ACC112 (cell line): ENCODE data around the gene HYDIN.

Experiments used
- H2AFZ ChIP-seq: fragments of 200-600 bp; sonication (generic); one replicate; pipeline ENCODE4 v1.6.0; 2017; ENCODE audit warnings: antibody characterized with exemption, low read length; ENCODE audit not compliant: unreplicated experiment
- H3K27ac ChIP-seq: fragments of 200-600 bp; sonication (generic); 2 replicates; pipeline ENCODE4 v1.5.1; 2014; ENCODE audit warnings: low read depth, mild to moderate bottlenecking, antibody characterized with exemption, low read length, moderate library complexity
- H3K27me3 ChIP-seq: fragments of 200-600 bp; sonication (generic); 2 replicates; pipeline ENCODE4 v1.6.1; 2014; ENCODE audit warnings: mild to moderate bottlenecking, antibody characterized with exemption, low read length, moderate library complexity, mixed read lengths; ENCODE audit not compliant: insufficient read depth
- H3K36me3 ChIP-seq: fragments of 200-600 bp; sonication (generic); 2 replicates; pipeline ENCODE4 v1.6.1; 2016; ENCODE audit warnings: mild to moderate bottlenecking, antibody characterized with exemption, low read length, moderate library complexity, mixed read lengths; ENCODE audit not compliant: insufficient read depth
- H3K4me1 ChIP-seq: fragments of 200-600 bp; sonication (generic); one replicate; pipeline ENCODE4 v1.6.1; 2016; ENCODE audit warnings: low read length, mixed read lengths; ENCODE audit not compliant: insufficient read depth, unreplicated experiment, control insufficient read depth
- H3K4me3 ChIP-seq: fragments of 200-600 bp; sonication (generic); 2 replicates; pipeline ENCODE4 v1.5.1; 2014; ENCODE audit warnings: mild to moderate bottlenecking, low read depth, low read length
- H3K79me2 ChIP-seq: fragments of 200-600 bp; sonication (generic); one replicate; pipeline ENCODE4 v1.6.0; 2016; ENCODE audit warnings: low read length; ENCODE audit not compliant: control insufficient read depth, unreplicated experiment, insufficient read depth

Gene HYDIN

DNA sequence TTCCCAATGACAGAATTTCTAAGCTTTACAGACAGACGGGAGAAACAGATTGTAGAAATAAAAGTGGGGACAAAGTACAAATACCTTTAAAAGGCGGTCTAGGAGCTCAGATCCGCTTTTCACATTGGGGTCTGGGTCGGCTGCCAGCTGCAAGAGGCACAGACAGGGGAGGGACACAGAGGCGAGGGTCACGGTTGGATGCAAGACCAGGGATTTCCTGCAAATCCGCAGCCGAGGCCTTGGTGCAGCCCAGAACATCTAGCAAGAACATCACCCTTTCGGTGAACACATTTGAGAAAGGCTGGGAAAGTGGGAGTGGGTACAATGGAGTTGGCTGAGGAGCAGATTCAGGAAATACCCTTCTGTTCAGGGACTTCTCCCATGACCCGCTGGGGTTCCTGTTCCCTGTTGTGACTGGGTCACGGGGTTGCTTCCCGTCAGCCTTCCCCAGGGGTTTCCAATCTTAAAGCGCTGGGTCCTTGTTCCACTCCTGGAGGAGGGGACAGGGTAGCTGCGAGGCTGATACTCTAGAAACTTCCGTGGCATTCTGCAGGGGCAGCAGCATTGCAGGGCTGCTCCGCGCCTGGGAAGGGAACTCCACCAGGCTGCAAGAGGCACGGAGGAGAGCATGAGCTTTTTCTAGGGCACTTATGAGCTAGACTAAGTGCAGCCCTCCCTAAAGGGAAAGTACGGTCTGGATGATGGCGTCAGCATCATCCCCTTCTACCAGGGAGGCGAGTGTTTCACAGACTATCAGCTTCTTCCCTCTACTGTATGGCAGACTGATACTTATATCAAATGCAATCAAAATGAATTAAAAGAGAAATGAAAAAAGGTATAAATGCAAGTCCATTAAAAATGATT, 445.6 kb downstream of the HYDIN start:
- no peak overlapping the region for H3K27ac ChIP-seq
- H3K27me3 ChIP-seq: no peaks in the 10 kb centered on the region
- no peak overlapping the region for H3K4me3 ChIP-seq
- peaks cover 41% of the 10 kb centered on the region for H3K36me3 ChIP-seq
- no peak overlapping the region for H2AFZ ChIP-seq
- peaks cover 9% of the 10 kb centered on the region for H3K79me2 ChIP-seq
- H3K4me1 ChIP-seq: peaks cover 3% of the 10 kb centered on the region

DNA sequence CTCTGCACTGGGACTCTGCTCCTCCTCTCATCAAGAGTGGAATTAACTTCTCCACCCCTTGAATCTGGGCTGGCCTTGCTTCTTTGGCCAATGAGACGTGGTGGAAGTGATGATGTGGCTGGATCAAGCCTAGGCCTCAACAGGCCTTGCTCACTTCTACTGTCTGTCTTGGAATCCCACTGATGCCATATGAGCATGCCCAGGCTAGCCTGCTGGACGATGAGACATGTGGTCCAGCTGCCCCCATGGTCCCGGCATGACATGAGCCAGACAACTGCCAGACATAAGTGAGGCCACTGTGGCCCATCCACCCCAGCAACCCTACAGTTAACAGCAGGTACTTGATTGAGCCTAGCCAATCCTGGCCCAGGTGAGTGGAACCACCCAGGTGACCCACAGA, 448.3 kb downstream of the HYDIN start:
- H3K36me3 ChIP-seq: peaks cover 45% of the 10 kb centered on the region
- H3K27me3 ChIP-seq: no peaks in the 10 kb centered on the region

DNA sequence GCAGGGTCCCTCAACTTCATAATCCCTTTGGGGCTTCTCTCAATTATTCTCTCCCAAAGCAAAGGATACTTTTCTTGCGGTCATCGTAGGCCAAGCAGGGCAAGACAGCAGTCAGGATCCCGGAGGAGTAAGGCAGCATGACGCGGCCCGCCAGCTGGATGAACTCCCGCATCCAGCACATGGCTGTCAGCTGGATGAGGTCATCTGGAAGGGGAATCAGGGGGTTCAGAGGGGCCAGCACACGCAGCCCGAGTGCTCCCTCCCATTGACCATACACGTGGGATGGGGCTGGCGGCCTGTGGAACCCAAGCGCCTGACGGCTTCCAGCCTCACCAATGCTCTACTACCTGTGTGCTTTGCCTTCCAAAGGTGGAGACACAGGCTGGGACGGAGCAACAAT, 448.7 kb downstream of the HYDIN start:
- Histone ChIP-seq H3K79me2 (no peaks in the 10 kb centered on the region), H3K27ac (no peak overlapping the region), H2AFZ (no peak overlapping the region), H3K36me3 (peaks cover 45% of the 10 kb centered on the region), H3K4me3 (no peak overlapping the region), H3K27me3 (no peaks in the 10 kb centered on the region), H3K4me1 (peaks cover 8% of the 10 kb centered on the region)

More for the DNA sequence above, 448.3 kb downstream of the HYDIN start:
- H2AFZ ChIP-seq: no peak overlapping the region
- peaks cover 6% of the 10 kb centered on the region for H3K4me1 ChIP-seq
- no peaks in the 10 kb centered on the region for H3K79me2 ChIP-seq
- H3K4me3 ChIP-seq: no peak overlapping the region
- H3K27ac ChIP-seq: no peak overlapping the region

DNA sequence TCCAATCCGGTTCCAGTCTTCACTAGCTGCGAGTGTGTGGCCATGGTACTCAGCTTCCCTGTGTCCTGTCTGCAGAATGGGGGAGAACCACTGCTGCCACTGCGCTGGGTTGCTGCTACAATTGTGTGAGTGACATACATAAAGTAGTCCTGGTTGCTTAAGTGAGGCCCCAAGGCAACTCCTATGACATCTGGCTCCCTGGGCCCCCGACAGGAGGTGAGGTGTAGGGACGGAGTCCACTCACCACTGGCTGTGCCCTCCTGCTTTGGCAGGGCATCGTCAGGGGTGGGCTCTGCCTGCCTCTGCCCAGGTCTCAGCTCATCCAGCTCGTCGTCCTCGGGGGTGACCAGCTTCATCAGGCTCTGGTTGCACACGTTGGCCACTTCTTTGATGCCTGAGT, 450.0 kb downstream of the HYDIN start:
- peaks cover 40% of the 10 kb centered on the region for H3K36me3 ChIP-seq
- H3K27ac ChIP-seq: no peak overlapping the region
- H3K27me3 ChIP-seq: no peaks in the 10 kb centered on the region
- H3K4me1 ChIP-seq: peaks cover 8% of the 10 kb centered on the region
- H2AFZ ChIP-seq: no peak overlapping the region
- H3K79me2 ChIP-seq: no peaks in the 10 kb centered on the region
- no peak overlapping the region for H3K4me3 ChIP-seq

DNA sequence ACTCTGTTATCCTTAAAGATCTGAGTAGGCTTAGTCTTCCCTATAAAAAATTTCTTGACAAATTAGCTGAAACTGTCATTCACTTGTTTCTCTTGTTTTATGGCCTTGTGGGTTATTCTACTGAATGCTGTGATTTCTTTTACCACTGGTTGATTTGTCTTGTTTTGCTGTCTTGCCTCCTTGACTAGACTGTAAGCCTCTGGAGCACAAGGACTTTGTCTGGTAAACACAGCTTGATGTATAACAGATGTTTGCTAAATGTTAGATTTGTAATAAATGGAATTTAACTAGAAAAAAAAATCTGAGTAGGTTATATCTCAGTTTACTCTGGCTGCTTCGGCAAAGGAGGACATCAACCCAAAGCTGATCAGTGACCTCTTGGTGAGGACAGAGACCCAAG, 451.2 kb downstream of the HYDIN start:
- Histone ChIP-seq H2AFZ (no peak overlapping the region), H3K27me3 (no peaks in the 10 kb centered on the region), H3K4me3 (no peak overlapping the region), H3K36me3 (peaks cover 34% of the 10 kb centered on the region), H3K27ac (peak overlapping the region; percentile 10; the same call in 1 of the 2 replicates), H3K4me1 (peaks cover 8% of the 10 kb centered on the region), H3K79me2 (no peaks in the 10 kb centered on the region)

DNA sequence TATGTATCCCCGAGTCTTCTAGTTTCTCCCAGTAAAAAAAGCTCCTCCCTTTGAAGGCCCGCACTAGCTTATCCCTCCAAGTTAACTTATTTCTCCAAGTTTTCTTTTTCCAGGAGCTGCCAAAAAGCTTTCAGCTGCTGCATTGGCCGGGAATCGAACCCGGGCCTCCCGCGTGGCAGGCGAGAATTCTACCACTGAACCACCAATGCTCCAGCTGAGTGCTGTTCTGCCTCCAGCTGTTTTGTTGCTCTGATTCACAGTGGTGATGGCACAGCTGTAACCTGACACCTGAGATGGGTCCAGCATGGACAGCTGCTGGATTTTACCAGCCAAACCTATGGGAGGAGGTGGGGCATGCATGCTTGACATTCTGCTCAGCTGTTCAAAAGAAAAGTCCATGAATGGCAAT, 451.6 kb downstream of the HYDIN start:
- no peak overlapping the region for H3K4me3 ChIP-seq
- no peaks in the 10 kb centered on the region for H3K27me3 ChIP-seq
- no peaks in the 10 kb centered on the region for H3K79me2 ChIP-seq
- H2AFZ ChIP-seq: no peak overlapping the region
- H3K4me1 ChIP-seq: peaks cover 8% of the 10 kb centered on the region
- peak overlapping the region; percentile 22; the same call in 1 of the 2 replicates for H3K27ac ChIP-seq
- peaks cover 32% of the 10 kb centered on the region for H3K36me3 ChIP-seq

DNA sequence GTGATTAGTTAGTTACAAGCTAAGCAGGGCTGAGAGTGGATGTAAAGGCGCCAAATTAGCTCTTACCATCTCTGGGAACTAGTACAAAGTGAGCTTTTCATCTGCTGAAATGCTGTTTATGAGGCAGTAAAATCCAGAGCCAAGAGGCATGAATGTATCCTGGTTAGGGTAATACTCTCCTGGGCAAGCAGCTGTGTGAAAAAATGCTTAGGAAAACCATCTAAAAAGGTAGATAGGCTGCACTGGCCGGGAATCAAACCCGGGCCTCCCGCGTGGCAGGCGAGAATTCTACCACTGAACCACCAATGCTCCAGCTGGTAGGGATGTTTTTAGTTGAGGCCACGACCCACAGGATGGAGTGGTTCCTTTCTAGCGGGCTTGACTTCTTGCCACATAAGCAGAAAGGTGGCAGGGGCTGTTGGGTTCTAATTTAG, 452.5 kb downstream of the HYDIN start:
- H3K4me1 ChIP-seq: peaks cover 12% of the 10 kb centered on the region
- H2AFZ ChIP-seq: no peak overlapping the region
- no peaks in the 10 kb centered on the region for H3K79me2 ChIP-seq
- H3K4me3 ChIP-seq: no peak overlapping the region
- H3K27ac ChIP-seq: no peak overlapping the region
- H3K36me3 ChIP-seq: peaks cover 27% of the 10 kb centered on the region
- no peaks in the 10 kb centered on the region for H3K27me3 ChIP-seq

DNA sequence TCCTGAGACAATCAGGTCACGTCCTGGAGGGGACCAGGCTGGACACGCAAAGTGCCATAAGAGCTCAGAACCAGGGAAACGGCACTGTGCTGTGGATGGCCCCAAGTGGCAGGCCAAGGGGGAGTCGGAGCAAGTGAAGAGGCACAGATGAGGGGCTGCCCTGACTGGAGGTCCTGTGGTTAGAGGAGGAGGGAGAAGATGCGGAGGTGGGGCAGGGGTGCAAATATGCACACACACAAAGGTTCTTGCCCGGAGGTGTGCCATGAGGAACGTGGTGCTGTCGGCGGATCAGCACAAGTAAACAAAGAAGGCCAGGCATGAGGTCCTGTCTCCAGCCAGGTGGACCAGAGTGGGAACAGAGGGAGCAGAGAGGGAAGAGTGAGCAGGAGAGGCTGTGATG, 453.0 kb downstream of the HYDIN start:
- peaks cover 17% of the 10 kb centered on the region for H3K4me1 ChIP-seq
- no peak overlapping the region for H3K27ac ChIP-seq
- no peak overlapping the region for H2AFZ ChIP-seq
- H3K79me2 ChIP-seq: no peaks in the 10 kb centered on the region
- H3K4me3 ChIP-seq: no peak overlapping the region
- peaks cover 23% of the 10 kb centered on the region for H3K36me3 ChIP-seq
- H3K27me3 ChIP-seq: no peaks in the 10 kb centered on the region

DNA sequence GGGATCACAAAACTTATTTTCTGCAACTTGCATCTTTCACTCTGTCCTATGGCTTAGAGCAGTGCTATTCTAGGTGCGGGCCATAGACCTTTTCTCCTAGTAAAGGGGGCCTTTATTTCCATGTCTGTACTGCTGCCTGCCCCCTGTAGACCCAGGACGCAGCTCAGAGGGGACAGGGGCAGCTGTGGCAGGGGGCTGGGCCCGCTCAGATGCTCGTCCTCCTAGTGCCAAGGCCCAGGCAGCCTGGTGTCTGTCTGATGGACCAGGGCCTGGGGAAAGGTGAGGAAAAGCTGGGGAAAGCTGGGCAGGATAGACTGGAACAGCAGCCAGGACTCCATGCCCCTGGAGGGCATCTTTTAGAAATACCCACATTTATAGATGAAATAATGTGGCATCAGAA, 455.1 kb downstream of the HYDIN start:
- Histone ChIP-seq H2AFZ (no peak overlapping the region), H3K4me3 (no peak overlapping the region), H3K27me3 (no peaks in the 10 kb centered on the region), H3K36me3 (peaks cover 18% of the 10 kb centered on the region; the same call in 1 of the 2 replicates), H3K27ac (no peak overlapping the region), H3K79me2 (no peaks in the 10 kb centered on the region), H3K4me1 (peaks cover 34% of the 10 kb centered on the region)

DNA sequence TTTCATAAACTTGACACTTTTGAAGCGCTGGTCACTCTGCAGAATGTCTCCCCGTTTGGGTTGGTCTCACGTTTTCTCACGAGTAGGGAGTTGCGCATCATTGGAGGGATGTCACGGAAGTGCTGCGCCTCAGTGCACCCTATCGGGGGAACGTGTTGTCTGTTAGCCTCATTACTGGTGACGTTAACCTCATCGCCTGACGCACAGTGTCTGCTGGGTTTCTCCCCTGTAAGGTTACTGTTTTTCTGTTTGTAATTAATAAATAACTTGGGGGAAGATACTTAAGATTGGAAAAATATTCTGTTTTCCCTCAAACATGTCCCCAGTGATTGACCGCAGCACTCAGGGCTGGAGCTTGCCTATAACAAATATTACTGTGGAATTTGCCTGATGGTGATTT, 456.3 kb downstream of the HYDIN start:
- Histone ChIP-seq H2AFZ (no peak overlapping the region), H3K4me3 (no peak overlapping the region), H3K79me2 (no peaks in the 10 kb centered on the region), H3K4me1 (peaks cover 34% of the 10 kb centered on the region), H3K36me3 (peaks cover 21% of the 10 kb centered on the region; the same call in 1 of the 2 replicates), H3K27ac (no peak overlapping the region), H3K27me3 (no peaks in the 10 kb centered on the region)

DNA sequence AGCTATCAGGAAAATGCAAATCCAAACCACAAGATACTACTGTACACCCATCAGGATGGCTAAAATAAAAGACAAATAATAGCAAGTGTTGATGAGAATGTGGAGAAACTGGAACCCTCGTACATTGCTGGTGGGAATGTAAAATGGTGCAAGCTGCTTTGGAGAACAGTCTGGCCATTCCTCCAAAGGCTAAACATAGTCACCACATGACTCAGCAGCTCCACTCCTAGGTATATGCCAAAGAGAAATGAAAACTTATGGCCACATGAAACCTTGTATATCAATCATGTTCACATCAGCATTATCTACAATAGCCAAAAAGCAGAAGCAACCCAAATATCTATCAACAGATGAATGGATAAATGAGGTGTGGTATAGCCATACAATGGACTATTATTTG, 458.0 kb downstream of the HYDIN start:
- no peaks in the 10 kb centered on the region for H3K27me3 ChIP-seq
- peaks cover 18% of the 10 kb centered on the region; the same call in 1 of the 2 replicates for H3K36me3 ChIP-seq

More for the DNA sequence above, 458.0 kb downstream of the HYDIN start:
- Histone ChIP-seq H3K27ac (peak overlapping the region; percentile 36), H3K4me3 (no peak overlapping the region), H2AFZ (no peak overlapping the region), H3K79me2 (no peaks in the 10 kb centered on the region), H3K4me1 (peaks cover 41% of the 10 kb centered on the region)
